GM12878 (cell line): ENCODE measurements around the gene AP1AR. TPM values are rescaled to one million over a fixed set of nuclear protein-coding genes. Genes with fewer than 3 reads are reported as not detected.

Experiments used
- BRCA1 ChIP-seq: IDR thresholded peaks from 2 replicates; pipeline ENCODE4 v1.6.1; 2011; ENCODE audit warnings: low read depth, low read length, improper control_type of control experiment
- CBFB ChIP-seq: IDR thresholded peaks from 2 replicates; pipeline ENCODE4 v1.6.1; 2016; ENCODE audit warnings: antibody characterized with exemption, low read depth
- CHD1 ChIP-seq: IDR thresholded peaks from 2 replicates; pipeline ENCODE4 v1.6.1; 2012; ENCODE audit warnings: low read depth, low read length, improper control_type of control experiment
- CTCF ChIP-seq, 3 experiments: IDR thresholded peaks in 2 of 3; conservative IDR thresholded peaks in 1 of 3; 2 replicates each; pipeline ENCODE4 v1.5.1; 2011; ENCODE audit warnings: low read depth in 3 of 3, low read length in 3 of 3, mild to moderate bottlenecking in 3 of 3, control low read depth in 2 of 3, moderate library complexity in 2 of 3, inconsistent platforms in 1 of 3, mixed read lengths in 1 of 3; ENCODE audit not compliant: control insufficient read depth in 2 of 3, insufficient read depth in 1 of 3; ENCODE audit errors: extremely low read depth in 1 of 3
- DPF2 ChIP-seq: fragments of 450-650 bp; IDR thresholded peaks from 2 replicates; pipeline ENCODE4 v1.6.1; 2017; ENCODE audit warnings: mild to moderate bottlenecking
- FOXM1 ChIP-seq: IDR thresholded peaks from 2 replicates; pipeline ENCODE4 v1.6.1; 2012; ENCODE audit warnings: low read depth, mild to moderate bottlenecking, inconsistent platforms, low read length, moderate library complexity
- GATAD2B ChIP-seq: fragments of 450-650 bp; conservative IDR thresholded peaks from 2 replicates; pipeline ENCODE4 v1.6.1; 2017; ENCODE audit warnings: low read depth, mild to moderate bottlenecking, moderate library complexity
- HDAC6 ChIP-seq: fragments of 200-600 bp; sonication (generic); IDR thresholded peaks from one replicate; pipeline ENCODE4 v1.8.0; 2017; ENCODE audit warnings: antibody characterized with exemption; ENCODE audit not compliant: unreplicated experiment
- IRF3 ChIP-seq: fragments of 450-650 bp; IDR thresholded peaks from 2 replicates; pipeline ENCODE4 v1.6.1; 2014; ENCODE audit warnings: mild to moderate bottlenecking
- MTA2 ChIP-seq: fragments of 450-650 bp; IDR thresholded peaks from 2 replicates; pipeline ENCODE4 v1.6.1; 2016; ENCODE audit warnings: low read depth, mild to moderate bottlenecking, moderate library complexity
- MTA3 ChIP-seq: IDR thresholded peaks from 2 replicates; pipeline ENCODE4 v1.6.1; 2012; ENCODE audit warnings: low read length, inconsistent platforms, borderline replicate concordance
- NBN ChIP-seq: fragments of 450-650 bp; IDR thresholded peaks from 2 replicates; pipeline ENCODE4 v1.6.1; 2016
- NFYB ChIP-seq: IDR thresholded peaks from 2 replicates; pipeline ENCODE4 v1.6.1; 2011; ENCODE audit warnings: low read depth, mild to moderate bottlenecking, low read length, improper control_type of control experiment, moderate library complexity; ENCODE audit not compliant: insufficient read depth
- POLR2AphosphoS2 ChIP-seq: IDR thresholded peaks from 2 replicates; pipeline ENCODE4 v1.6.1; 2011; ENCODE audit warnings: low read depth, mild to moderate bottlenecking, low read length, improper control_type of control experiment, moderate library complexity
- POLR2AphosphoS5 ChIP-seq: IDR thresholded peaks from 2 replicates; pipeline ENCODE4 v1.6.1; 2011; ENCODE audit warnings: mild to moderate bottlenecking, low read length, inconsistent platforms
- RELA ChIP-seq: fragments of 450-650 bp; IDR thresholded peaks from 2 replicates; pipeline ENCODE4 v1.8.0; 2014; ENCODE audit warnings: borderline replicate concordance; ENCODE audit not compliant: partially characterized antibody
- SIX5 ChIP-seq: IDR thresholded peaks from 2 replicates; pipeline ENCODE4 v1.6.1; 2011; ENCODE audit warnings: mild to moderate bottlenecking, low read depth, low read length, moderate library complexity; ENCODE audit not compliant: severe bottlenecking
- SMARCA5 ChIP-seq: fragments of 450-650 bp; IDR thresholded peaks from 2 replicates; pipeline ENCODE4 v1.6.1; 2017; ENCODE audit warnings: mild to moderate bottlenecking
- STAT1 ChIP-seq: fragments of 450-650 bp; conservative IDR thresholded peaks from 2 replicates; pipeline ENCODE4 v1.6.1; 2014; ENCODE audit warnings: antibody characterized with exemption, mild to moderate bottlenecking
- TCF3 ChIP-seq: IDR thresholded peaks from 2 replicates; pipeline ENCODE4 v1.6.1; 2012; ENCODE audit warnings: low read depth, mild to moderate bottlenecking, low read length, borderline replicate concordance; ENCODE audit not compliant: insufficient read depth
- ZNF384 ChIP-seq: IDR thresholded peaks from 2 replicates; pipeline ENCODE4 v1.6.1; 2012; ENCODE audit warnings: low read depth, mild to moderate bottlenecking, low read length, improper control_type of control experiment, borderline replicate concordance
- polyA plus RNA-seq, 11 experiments: library from polyadenylated mRNA; depleted of rRNA in 4 of 11; unstranded in 6 of 11; stranded (reverse) in 5 of 11; fragments of >200 nt; fragmentation: Nextera tagmentation in 4 of 11; fragmentation: Illumina TruSeq in 1 of 11; extraction: Ambion mirVana in 4 of 11; extraction: Trizol in 1 of 11; gene quantifications; 1 replicate in 1 of 11; 2 replicates in 10 of 11; pipeline versions ENCODE4 v1.2.1 to v1.2.3, GENCODE V29; 2011 to 2016; ENCODE audit warnings: inconsistent platforms in 2 of 11, missing spikeins in 2 of 11, low read depth in 1 of 11
- total RNA-seq, 4 experiments: library from RNA; depleted of rRNA in 3 of 4; stranded (reverse); fragments of >200 nt in 3 of 4; fragmentation: Illumina TruSeq in 1 of 4; extraction: Trizol in 1 of 4; gene quantifications; 2 replicates each; pipeline versions ENCODE4 v1.2.1 to v1.2.3, GENCODE V29; 2013 to 2021
- TF ChIP-seq, protein P1 (sequence below): fragments of 450-650 bp; IDR thresholded peaks from 2 replicates; pipeline ENCODE4 v1.6.1; 2017; ENCODE audit warnings: low read depth, mild to moderate bottlenecking, moderate library complexity

AP1AR gene
- total and polyA plus RNA-seq, 10 of the 15 experiments (the other 5 are each of a cell fraction or from before 2014, with no cell fraction given): 5.6 to 29.1 (median 16.3) TPM

GRCh38 chr4:112231779-112232713 lies at the start of gene AP1AR (continued):
- TF ChIP-seq IRF3 (no peak), DPF2 (peak; percentile 93), NBN (peak; percentile 68), ZNF384 (no peak), SIX5 (no peak), RELA (peak; percentile 57), HDAC6 (no peak), MTA2 (peak; percentile 26; the same call in 1 of the 2 replicates), BRCA1 (no peak), NFYB (no peak), TCF3 (0 out of 2 replicates have a peak, but pooled peaks have one; percentile 15), STAT1 (no peak), POLR2AphosphoS5 (peak; percentile 90), SMARCA5 (no peak; the same call in none of the 2 replicates), FOXM1 (no peak), CHD1 (no peak), GATAD2B (peak; percentile 93), MTA3 (no peak), CBFB (peak; percentile 61; the same call in 1 of the 2 replicates), POLR2AphosphoS2 (peak; percentile 79; the same call in 1 of the 2 replicates), CTCF (IDR thresholded peaks at IDR 0.05 in 2 of 3, conservative IDR thresholded peaks at IDR 0.05 in 1 of 3; ENCODE audit: control insufficient read depth in 2 of 3, extremely low read depth in 1 of 3, insufficient read depth in 1 of 3, low read depth in 3 of 3, low read length in 3 of 3) (peak; percentile 40 to 61 (median 52))
- TF ChIP-seq, protein P1, sequence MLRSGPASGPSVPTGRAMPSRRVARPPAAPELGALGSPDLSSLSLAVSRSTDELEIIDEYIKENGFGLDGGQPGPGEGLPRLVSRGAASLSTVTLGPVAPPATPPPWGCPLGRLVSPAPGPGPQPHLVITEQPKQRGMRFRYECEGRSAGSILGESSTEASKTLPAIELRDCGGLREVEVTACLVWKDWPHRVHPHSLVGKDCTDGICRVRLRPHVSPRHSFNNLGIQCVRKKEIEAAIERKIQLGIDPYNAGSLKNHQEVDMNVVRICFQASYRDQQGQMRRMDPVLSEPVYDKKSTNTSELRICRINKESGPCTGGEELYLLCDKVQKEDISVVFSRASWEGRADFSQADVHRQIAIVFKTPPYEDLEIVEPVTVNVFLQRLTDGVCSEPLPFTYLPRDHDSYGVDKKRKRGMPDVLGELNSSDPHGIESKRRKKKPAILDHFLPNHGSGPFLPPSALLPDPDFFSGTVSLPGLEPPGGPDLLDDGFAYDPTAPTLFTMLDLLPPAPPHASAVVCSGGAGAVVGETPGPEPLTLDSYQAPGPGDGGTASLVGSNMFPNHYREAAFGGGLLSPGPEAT: peak; percentile 71
